A549 (cell line): Measurements from ENCODE around the gene PSMB7. TPM values are rescaled to one million over a fixed set of nuclear protein-coding genes. Genes with fewer than 3 reads are reported as not detected.

ENCODE experiments used
- ATAC-seq, 2 experiments: fragments of 200-7000 bp in 1 of 2; fragments of >200 bp in 1 of 2; cut with Nextera tagmentation in 1 of 2; cut with Tn5 transposase in 1 of 2; 3 replicates each; pipeline versions ENCODE4 v1.8.0 to v1.9.1; 2018 to 2020; ENCODE audit warnings: mild to moderate bottlenecking in 1 of 2, moderate library complexity in 1 of 2
- CTCF ChIA-PET: fragments of 300-600 bp; sonication (Branson Sonifier 250); formaldehyde crosslinking; extraction: SDS; loops from one replicate; lab custom pipeline; 2021; ENCODE audit warnings: antibody characterized with exemption, inconsistent platforms; lab: Yijun Ruan, JAX
- POLR2A ChIA-PET: fragments of 350-600 bp; formaldehyde crosslinking; extraction: SDS; loops from one replicate; lab custom pipeline; 2021; ENCODE audit warnings: antibody characterized with exemption, inconsistent platforms; lab: Yijun Ruan, JAX
- DNase-seq, 2 experiments: peaks; one replicate each; pipeline versions ENCODE4 v3.0.0 to v3.0.0-alpha.2; 2011 to 2016; ENCODE audit warnings: low read depth in 1 of 2, low spot score in 1 of 2
- FAIRE-seq: peaks from 2 replicates; lab custom pipeline; 2011; peaks lifted over from hg19 to GRCh38; lab: Jason Lieb, UNC
- H3K27ac ChIP-seq, 2 experiments: fragments of >200 bp; sonication (Bioruptor Twin); formaldehyde crosslinking; 3 replicates each; pipeline ENCODE4 v1.5.1; 2016 to 2017
- H3K4me1 ChIP-seq: fragments of >200 bp; sonication (Bioruptor Twin); formaldehyde crosslinking; 3 replicates; pipeline ENCODE4 v1.6.1; 2016
- H3K4me2 ChIP-seq: fragments of >200 bp; sonication (Bioruptor Twin); formaldehyde crosslinking; 3 replicates; pipeline ENCODE4 v1.6.1; 2016
- H3K4me3 ChIP-seq: fragments of >200 bp; sonication (Bioruptor Twin); formaldehyde crosslinking; 3 replicates; pipeline ENCODE4 v1.5.1; 2016
- H3K9me3 ChIP-seq: fragments of >200 bp; sonication (Bioruptor Twin); formaldehyde crosslinking; 3 replicates; pipeline ENCODE4 v1.6.1; 2016
- CEBPB ChIP-seq, 2 experiments: fragments of >200 bp in 1 of 2; sonication (Bioruptor Twin) in 1 of 2; formaldehyde crosslinking in 1 of 2; IDR thresholded peaks; 2 replicates each; pipeline ENCODE4 v1.6.1; 2012 to 2016
- CHD2 ChIP-seq: fragments of 150-350 bp; IDR thresholded peaks from 2 replicates; pipeline ENCODE4 v1.6.1; 2014; ENCODE audit warnings: low read length; ENCODE audit not compliant: partially characterized antibody
- EP300 ChIP-seq, 2 experiments: fragments of >200 bp; sonication (Bioruptor Twin); formaldehyde crosslinking; IDR thresholded peaks; 2 replicates in 1 of 2; 3 replicates in 1 of 2; pipeline ENCODE4 v1.6.1; 2016 to 2017
- FOSL2 ChIP-seq, 2 experiments: fragments of 450-650 bp in 1 of 2; fragments of >200 bp in 1 of 2; sonication (Bioruptor Twin) in 1 of 2; formaldehyde crosslinking; IDR thresholded peaks; 2 replicates each; pipeline versions ENCODE4 v1.5.0 to v1.6.1; 2016 to 2020; ENCODE audit warnings: mild to moderate bottlenecking in 1 of 2, moderate library complexity in 1 of 2
- GATA3 ChIP-seq: IDR thresholded peaks from 2 replicates; pipeline ENCODE4 v1.6.1; 2012; ENCODE audit warnings: borderline replicate concordance
- HOXB13 ChIP-seq: fragments of 250-450 bp; sonication (Bioruptor Pico); IDR thresholded peaks from 2 replicates; pipeline ENCODE4 v1.5.0; 2020; ENCODE audit warnings: low read depth, mild to moderate bottlenecking, moderate library complexity
- HOXB5 ChIP-seq: fragments of 250-450 bp; sonication (Bioruptor Pico); IDR thresholded peaks from 2 replicates; pipeline ENCODE4 v1.5.0; 2020; ENCODE audit warnings: mild to moderate bottlenecking, moderate library complexity
- JUN ChIP-seq, 2 experiments: fragments of >200 bp; sonication (Bioruptor Twin); formaldehyde crosslinking; IDR thresholded peaks; 2 replicates in 1 of 2; 3 replicates in 1 of 2; pipeline ENCODE4 v1.6.1; 2016 to 2017
- JUNB ChIP-seq: fragments of >200 bp; sonication (Bioruptor Twin); formaldehyde crosslinking; IDR thresholded peaks from 2 replicates; pipeline ENCODE4 v1.6.1; 2016
- KDM5A ChIP-seq: fragments of 200-600 bp; sonication (generic); IDR thresholded peaks from 2 replicates; pipeline ENCODE4 v1.6.1; 2016; ENCODE audit warnings: antibody characterized with exemption, mild to moderate bottlenecking
- MAFK ChIP-seq: fragments of 450-650 bp; IDR thresholded peaks from 2 replicates; pipeline ENCODE4 v1.6.1; 2014; ENCODE audit not compliant: partially characterized antibody
- MAZ ChIP-seq: fragments of 150-350 bp; IDR thresholded peaks from 2 replicates; pipeline ENCODE4 v1.6.1; 2014; ENCODE audit warnings: antibody characterized with exemption, low read depth, low read length, borderline replicate concordance
- NR3C1 ChIP-seq: fragments of >200 bp; sonication (Bioruptor Twin); formaldehyde crosslinking; IDR thresholded peaks from 3 replicates; pipeline ENCODE4 v1.6.1; 2017
- RAD21 ChIP-seq, 2 experiments: fragments of >200 bp in 1 of 2; sonication (Bioruptor Twin) in 1 of 2; formaldehyde crosslinking in 1 of 2; IDR thresholded peaks in 1 of 2; conservative IDR thresholded peaks in 1 of 2; 2 replicates in 1 of 2; 3 replicates in 1 of 2; pipeline ENCODE4 v1.6.1; 2012 to 2018; ENCODE audit warnings: inconsistent platforms in 1 of 2
- RNF2 ChIP-seq: fragments of 200-600 bp; sonication (generic); IDR thresholded peaks from 2 replicates; pipeline ENCODE4 v1.6.1; 2016; ENCODE audit warnings: low read depth, mild to moderate bottlenecking, antibody characterized with exemption, moderate library complexity, borderline replicate concordance
- SMC3 ChIP-seq: fragments of >200 bp; sonication (Bioruptor Twin); formaldehyde crosslinking; IDR thresholded peaks from 3 replicates; pipeline ENCODE4 v1.6.1; 2018; ENCODE audit warnings: inconsistent platforms
- ZNF302 ChIP-seq: fragments of 250-450 bp; sonication (Bioruptor Pico); IDR thresholded peaks from 2 replicates; pipeline ENCODE4 v1.9.0; 2021; ENCODE audit warnings: inconsistent platforms, mild to moderate bottlenecking, moderate library complexity
- ZSCAN20 ChIP-seq: fragments of 250-450 bp; sonication (Bioruptor Pico); IDR thresholded peaks from 2 replicates; pipeline ENCODE4 v1.8.0; 2022; ENCODE audit warnings: mild to moderate bottlenecking, moderate library complexity
- whole genome bisulfite sequencing: methylation state at CpG from one replicate; pipeline ENCODE4 v1.1.6; 2017; ENCODE audit errors: missing lambda C conversion rate; 5-methylcytosine and 5-hydroxymethylcytosine counted together
- polyA plus RNA-seq, 4 experiments: library from polyadenylated mRNA; depleted of rRNA in 3 of 4; stranded (reverse); fragments of >200 nt; fragmentation: RNase III in 1 of 4; extraction: RNeasy Plus Mini Kit Qiagen cat#74134 plus additional on column Dnase treatment in 1 of 4; gene quantifications; 2 replicates in 3 of 4; 3 replicates in 1 of 4; pipeline ENCODE4 v1.2.3, GENCODE V29; 2011 to 2017
- TF ChIP-seq, protein P1 (sequence below): fragments of >200 bp; sonication (Bioruptor Twin); formaldehyde crosslinking; IDR thresholded peaks from 3 replicates; pipeline ENCODE4 v1.6.1; 2016
- TF ChIP-seq, protein P2 (sequence below): fragments of 200-600 bp; sonication (generic); IDR thresholded peaks from 2 replicates; pipeline ENCODE4 v1.6.1; 2016; ENCODE audit warnings: antibody characterized with exemption, mild to moderate bottlenecking, moderate library complexity
- TF ChIP-seq, protein P3 (sequence below): fragments of >200 bp; sonication (Bioruptor Twin); formaldehyde crosslinking; IDR thresholded peaks from 3 replicates; pipeline ENCODE4 v1.5.1; 2016
- TF ChIP-seq, protein P4 (sequence below): IDR thresholded peaks from 2 replicates; pipeline ENCODE4 v1.6.1; 2012
- TF ChIP-seq, protein P5 (sequence below): fragments of 250-450 bp; sonication (Bioruptor Pico); IDR thresholded peaks from 2 replicates; pipeline ENCODE4 v1.5.0; 2020; ENCODE audit warnings: low read depth, mild to moderate bottlenecking, moderate library complexity
- TF ChIP-seq, protein P6 (sequence below): IDR thresholded peaks from 2 replicates; pipeline ENCODE4 v1.6.1; 2012

PSMB7 gene
- polyA plus RNA-seq, 2 of the 4 experiments (the other 2 are of a cell fraction): 332 to 418 TPM

DNA sequence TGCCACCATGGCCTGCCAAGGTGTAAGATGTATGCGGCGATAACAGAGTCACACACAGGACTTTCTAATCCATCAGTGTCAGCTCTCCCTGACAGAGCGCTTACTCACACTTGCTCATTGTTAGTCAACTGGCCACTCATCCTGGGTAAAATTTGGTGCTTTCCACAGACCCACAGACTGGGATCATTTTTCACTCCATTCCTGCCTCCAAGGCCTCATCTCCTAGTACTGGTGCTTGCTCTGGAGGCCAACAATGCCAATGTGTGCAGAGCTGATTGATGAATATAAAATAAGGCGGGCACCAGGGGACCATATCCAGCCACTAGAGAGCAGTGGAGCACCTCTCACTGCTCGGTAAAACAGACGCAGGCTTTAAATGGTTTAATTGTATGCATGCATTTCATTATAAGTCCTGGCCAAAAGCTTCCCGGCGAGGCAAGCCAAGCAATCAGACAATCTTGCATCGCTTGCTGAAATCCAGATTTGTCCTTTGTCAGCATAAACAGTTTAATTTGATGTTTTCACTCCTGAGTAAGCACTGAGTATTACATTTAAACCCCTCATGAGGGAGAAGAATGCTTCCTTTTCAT is 22.3 kb downstream of the PSMB7 start:
- ChIA-PET CTCF (interaction anchor here (0.7 to 32.7 kb wide), 17 partner anchors 8 to 342 kb away, joined by 3 to 429 read pairs (median 4); partner anchors contain the start of gene PSMB7), POLR2A (interaction anchor here (1.1 kb wide), 1 partner anchor 7 kb away, joined by 3 read pairs; no protein-coding TSS in a partner anchor)
- Histone ChIP-seq H3K9me3 (no peaks in the 10 kb centered on the region), H3K4me2 (peak overlapping the region; percentile 64), H3K4me3 (0 out of 3 replicates have a peak overlapping the region, but pooled peaks have one; percentile 6), H3K27ac (peak overlapping the region; percentile 68 to 84), H3K4me1 (peaks cover 69% of the 10 kb centered on the region)
- peak; percentile 87 to 89 for DNase-seq
- 3% methylated on average over 9 of the region's 9 CpGs for WGBS
- ATAC-seq: peak; percentile 88
- no peak for TF ChIP-seq KDM5A
- peak; percentile 68; the same call in 1 of the 2 replicates for TF ChIP-seq JUNB
- TF ChIP-seq, protein P1, sequence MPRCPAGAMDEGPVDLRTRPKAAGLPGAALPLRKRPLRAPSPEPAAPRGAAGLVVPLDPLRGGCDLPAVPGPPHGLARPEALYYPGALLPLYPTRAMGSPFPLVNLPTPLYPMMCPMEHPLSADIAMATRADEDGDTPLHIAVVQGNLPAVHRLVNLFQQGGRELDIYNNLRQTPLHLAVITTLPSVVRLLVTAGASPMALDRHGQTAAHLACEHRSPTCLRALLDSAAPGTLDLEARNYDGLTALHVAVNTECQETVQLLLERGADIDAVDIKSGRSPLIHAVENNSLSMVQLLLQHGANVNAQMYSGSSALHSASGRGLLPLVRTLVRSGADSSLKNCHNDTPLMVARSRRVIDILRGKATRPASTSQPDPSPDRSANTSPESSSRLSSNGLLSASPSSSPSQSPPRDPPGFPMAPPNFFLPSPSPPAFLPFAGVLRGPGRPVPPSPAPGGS: no peak
- TF ChIP-seq EP300 (IDR thresholded peaks at IDR 0.05): peak in 1 of 2 experiments; percentile 68; a peak in 2 of 5 replicates
- TF ChIP-seq, protein P2, sequence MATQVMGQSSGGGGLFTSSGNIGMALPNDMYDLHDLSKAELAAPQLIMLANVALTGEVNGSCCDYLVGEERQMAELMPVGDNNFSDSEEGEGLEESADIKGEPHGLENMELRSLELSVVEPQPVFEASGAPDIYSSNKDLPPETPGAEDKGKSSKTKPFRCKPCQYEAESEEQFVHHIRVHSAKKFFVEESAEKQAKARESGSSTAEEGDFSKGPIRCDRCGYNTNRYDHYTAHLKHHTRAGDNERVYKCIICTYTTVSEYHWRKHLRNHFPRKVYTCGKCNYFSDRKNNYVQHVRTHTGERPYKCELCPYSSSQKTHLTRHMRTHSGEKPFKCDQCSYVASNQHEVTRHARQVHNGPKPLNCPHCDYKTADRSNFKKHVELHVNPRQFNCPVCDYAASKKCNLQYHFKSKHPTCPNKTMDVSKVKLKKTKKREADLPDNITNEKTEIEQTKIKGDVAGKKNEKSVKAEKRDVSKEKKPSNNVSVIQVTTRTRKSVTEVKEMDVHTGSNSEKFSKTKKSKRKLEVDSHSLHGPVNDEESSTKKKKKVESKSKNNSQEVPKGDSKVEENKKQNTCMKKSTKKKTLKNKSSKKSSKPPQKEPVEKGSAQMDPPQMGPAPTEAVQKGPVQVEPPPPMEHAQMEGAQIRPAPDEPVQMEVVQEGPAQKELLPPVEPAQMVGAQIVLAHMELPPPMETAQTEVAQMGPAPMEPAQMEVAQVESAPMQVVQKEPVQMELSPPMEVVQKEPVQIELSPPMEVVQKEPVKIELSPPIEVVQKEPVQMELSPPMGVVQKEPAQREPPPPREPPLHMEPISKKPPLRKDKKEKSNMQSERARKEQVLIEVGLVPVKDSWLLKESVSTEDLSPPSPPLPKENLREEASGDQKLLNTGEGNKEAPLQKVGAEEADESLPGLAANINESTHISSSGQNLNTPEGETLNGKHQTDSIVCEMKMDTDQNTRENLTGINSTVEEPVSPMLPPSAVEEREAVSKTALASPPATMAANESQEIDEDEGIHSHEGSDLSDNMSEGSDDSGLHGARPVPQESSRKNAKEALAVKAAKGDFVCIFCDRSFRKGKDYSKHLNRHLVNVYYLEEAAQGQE: no peak
- TF ChIP-seq MAFK: peak; percentile 88
- TF ChIP-seq RNF2: no peak
- no peak for TF ChIP-seq HOXB13 (CRISPR knock-in tag)
- TF ChIP-seq, protein P3, sequence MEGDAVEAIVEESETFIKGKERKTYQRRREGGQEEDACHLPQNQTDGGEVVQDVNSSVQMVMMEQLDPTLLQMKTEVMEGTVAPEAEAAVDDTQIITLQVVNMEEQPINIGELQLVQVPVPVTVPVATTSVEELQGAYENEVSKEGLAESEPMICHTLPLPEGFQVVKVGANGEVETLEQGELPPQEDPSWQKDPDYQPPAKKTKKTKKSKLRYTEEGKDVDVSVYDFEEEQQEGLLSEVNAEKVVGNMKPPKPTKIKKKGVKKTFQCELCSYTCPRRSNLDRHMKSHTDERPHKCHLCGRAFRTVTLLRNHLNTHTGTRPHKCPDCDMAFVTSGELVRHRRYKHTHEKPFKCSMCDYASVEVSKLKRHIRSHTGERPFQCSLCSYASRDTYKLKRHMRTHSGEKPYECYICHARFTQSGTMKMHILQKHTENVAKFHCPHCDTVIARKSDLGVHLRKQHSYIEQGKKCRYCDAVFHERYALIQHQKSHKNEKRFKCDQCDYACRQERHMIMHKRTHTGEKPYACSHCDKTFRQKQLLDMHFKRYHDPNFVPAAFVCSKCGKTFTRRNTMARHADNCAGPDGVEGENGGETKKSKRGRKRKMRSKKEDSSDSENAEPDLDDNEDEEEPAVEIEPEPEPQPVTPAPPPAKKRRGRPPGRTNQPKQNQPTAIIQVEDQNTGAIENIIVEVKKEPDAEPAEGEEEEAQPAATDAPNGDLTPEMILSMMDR: peak; percentile 56
- TF ChIP-seq NR3C1: no peak
- peak; percentile 100 for TF ChIP-seq HOXB5 (CRISPR knock-in tag)
- peak; percentile 81 for TF ChIP-seq FOSL2 (IDR thresholded peaks at IDR 0.05)
- peak; percentile 87 for TF ChIP-seq FOSL2 (CRISPR knock-in tag; IDR thresholded peaks at IDR 0.05)
- peak; percentile 58 to 70; a peak in 4 of 5 replicates for TF ChIP-seq RAD21 (conservative IDR thresholded peaks at IDR 0.05 in 1 of 2, IDR thresholded peaks at IDR 0.05 in 1 of 2)
- TF ChIP-seq CHD2: no peak
- peak in 1 of 2 experiments; percentile 71; a peak in 1 of 4 replicates for TF ChIP-seq CEBPB (IDR thresholded peaks at IDR 0.05)
- TF ChIP-seq, protein P4, sequence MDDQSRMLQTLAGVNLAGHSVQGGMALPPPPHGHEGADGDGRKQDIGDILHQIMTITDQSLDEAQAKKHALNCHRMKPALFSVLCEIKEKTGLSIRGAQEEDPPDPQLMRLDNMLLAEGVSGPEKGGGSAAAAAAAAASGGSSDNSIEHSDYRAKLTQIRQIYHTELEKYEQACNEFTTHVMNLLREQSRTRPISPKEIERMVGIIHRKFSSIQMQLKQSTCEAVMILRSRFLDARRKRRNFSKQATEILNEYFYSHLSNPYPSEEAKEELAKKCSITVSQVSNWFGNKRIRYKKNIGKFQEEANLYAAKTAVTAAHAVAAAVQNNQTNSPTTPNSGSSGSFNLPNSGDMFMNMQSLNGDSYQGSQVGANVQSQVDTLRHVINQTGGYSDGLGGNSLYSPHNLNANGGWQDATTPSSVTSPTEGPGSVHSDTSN: peak; percentile 93
- TF ChIP-seq ZSCAN20: no peak
- peak; percentile 23; the same call in 1 of the 3 replicates for TF ChIP-seq SMC3
- peak; percentile 98 for TF ChIP-seq GATA3
- no peak for TF ChIP-seq MAZ
- TF ChIP-seq, protein P5, sequence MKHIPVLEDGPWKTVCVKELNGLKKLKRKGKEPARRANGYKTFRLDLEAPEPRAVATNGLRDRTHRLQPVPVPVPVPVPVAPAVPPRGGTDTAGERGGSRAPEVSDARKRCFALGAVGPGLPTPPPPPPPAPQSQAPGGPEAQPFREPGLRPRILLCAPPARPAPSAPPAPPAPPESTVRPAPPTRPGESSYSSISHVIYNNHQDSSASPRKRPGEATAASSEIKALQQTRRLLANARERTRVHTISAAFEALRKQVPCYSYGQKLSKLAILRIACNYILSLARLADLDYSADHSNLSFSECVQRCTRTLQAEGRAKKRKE: no peak
- peak in 1 of 2 experiments; percentile 47; a peak in 1 of 5 replicates for TF ChIP-seq JUN (IDR thresholded peaks at IDR 0.05)
- TF ChIP-seq ZNF302 (CRISPR knock-in tag): no peak
- TF ChIP-seq, protein P6, sequence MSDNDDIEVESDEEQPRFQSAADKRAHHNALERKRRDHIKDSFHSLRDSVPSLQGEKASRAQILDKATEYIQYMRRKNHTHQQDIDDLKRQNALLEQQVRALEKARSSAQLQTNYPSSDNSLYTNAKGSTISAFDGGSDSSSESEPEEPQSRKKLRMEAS: peak; percentile 81
- FAIRE-seq: peak; percentile 67
